Sigmoid colon (tissue), 3 donors: ENCODE results near the gene MAGEA4.

Source experiments
- POLR2A ChIP-seq, 2 donors: fragments of 450-650 bp; IDR thresholded peaks; one replicate each; pipeline ENCODE4 v1.6.1; 2016; ENCODE audit warnings: antibody characterized with exemption in 2 of 2, mild to moderate bottlenecking in 2 of 2, moderate library complexity in 2 of 2
- TF ChIP-seq, protein P1 (sequence below), 4 experiments: fragments of 450-650 bp in 3 of 4; fragments of 200-600 bp in 1 of 4; IDR thresholded peaks; one replicate each; pipeline ENCODE4 v1.5.1; 2016 to 2019; ENCODE audit warnings: antibody characterized with exemption in 4 of 4, mild to moderate bottlenecking in 3 of 4, moderate library complexity in 2 of 4

DNA sequence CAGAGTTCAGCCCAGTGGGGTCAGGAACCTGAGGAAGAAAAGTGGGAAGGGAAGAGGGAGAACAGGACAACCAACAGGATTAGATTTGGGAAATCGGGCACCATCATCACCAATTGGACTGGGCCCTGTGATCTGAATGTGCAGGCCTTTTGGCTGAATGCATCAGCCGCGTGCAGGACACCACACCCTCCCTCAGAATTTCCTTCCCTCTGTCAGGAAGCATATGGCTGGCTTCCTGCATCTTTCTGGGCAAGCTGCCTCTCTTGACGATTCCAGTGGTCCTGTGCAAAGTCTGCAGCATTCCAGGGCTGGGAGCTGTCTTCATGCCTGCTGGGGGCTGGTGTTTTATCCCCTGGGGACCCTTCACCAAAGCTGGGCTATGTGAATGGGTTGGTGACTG is 16.4 kb downstream of the MAGEA4 start:
- no peak for TF ChIP-seq POLR2A (IDR thresholded peaks at IDR 0.05)
- TF ChIP-seq, protein P1, sequence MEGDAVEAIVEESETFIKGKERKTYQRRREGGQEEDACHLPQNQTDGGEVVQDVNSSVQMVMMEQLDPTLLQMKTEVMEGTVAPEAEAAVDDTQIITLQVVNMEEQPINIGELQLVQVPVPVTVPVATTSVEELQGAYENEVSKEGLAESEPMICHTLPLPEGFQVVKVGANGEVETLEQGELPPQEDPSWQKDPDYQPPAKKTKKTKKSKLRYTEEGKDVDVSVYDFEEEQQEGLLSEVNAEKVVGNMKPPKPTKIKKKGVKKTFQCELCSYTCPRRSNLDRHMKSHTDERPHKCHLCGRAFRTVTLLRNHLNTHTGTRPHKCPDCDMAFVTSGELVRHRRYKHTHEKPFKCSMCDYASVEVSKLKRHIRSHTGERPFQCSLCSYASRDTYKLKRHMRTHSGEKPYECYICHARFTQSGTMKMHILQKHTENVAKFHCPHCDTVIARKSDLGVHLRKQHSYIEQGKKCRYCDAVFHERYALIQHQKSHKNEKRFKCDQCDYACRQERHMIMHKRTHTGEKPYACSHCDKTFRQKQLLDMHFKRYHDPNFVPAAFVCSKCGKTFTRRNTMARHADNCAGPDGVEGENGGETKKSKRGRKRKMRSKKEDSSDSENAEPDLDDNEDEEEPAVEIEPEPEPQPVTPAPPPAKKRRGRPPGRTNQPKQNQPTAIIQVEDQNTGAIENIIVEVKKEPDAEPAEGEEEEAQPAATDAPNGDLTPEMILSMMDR (IDR thresholded peaks at IDR 0.05) = no peak
